SH-SY5Y (cell line): Measurements from ENCODE around the gene RELA.

Experiments used
- GATA2 ChIP-seq: IDR thresholded peaks from 2 replicates; pipeline ENCODE4 v1.6.1; 2011; ENCODE audit warnings: mild to moderate bottlenecking, low read depth, low read length
- GATA3 ChIP-seq: IDR thresholded peaks from 2 replicates; pipeline ENCODE4 v1.6.1; 2011; ENCODE audit warnings: low read depth, mild to moderate bottlenecking, low read length, moderate library complexity

GRCh38 chr11:65672982-65673381 lies 10.3 kb upstream of the RELA start:
- no peak for TF ChIP-seq GATA2
- TF ChIP-seq GATA3, result no peak
